ENCODE data around the gene HBZ.

DNA sequence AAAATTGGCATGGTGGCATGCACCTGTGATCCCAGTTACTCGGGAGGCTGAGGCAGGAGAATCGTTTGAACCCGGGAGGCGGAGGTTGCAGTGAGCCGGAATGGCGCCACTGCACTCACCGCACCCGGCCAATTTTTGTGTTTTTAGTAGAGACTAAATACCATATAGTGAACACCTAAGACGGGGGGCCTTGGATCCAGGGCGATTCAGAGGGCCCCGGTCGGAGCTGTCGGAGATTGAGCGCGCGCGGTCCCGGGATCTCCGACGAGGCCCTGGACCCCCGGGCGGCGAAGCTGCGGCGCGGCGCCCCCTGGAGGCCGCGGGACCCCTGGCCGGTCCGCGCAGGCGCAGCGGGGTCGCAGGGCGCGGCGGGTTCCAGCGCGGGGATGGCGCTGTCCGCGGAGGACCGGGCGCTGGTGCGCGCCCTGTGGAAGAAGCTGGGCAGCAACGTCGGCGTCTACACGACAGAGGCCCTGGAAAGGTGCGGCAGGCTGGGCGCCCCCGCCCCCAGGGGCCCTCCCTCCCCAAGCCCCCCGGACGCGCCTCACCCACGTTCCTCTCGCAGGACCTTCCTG, 27.7 kb downstream of the HBZ start, which contains the start of gene HBQ1:
- TF ChIP-seq, protein P1, sequence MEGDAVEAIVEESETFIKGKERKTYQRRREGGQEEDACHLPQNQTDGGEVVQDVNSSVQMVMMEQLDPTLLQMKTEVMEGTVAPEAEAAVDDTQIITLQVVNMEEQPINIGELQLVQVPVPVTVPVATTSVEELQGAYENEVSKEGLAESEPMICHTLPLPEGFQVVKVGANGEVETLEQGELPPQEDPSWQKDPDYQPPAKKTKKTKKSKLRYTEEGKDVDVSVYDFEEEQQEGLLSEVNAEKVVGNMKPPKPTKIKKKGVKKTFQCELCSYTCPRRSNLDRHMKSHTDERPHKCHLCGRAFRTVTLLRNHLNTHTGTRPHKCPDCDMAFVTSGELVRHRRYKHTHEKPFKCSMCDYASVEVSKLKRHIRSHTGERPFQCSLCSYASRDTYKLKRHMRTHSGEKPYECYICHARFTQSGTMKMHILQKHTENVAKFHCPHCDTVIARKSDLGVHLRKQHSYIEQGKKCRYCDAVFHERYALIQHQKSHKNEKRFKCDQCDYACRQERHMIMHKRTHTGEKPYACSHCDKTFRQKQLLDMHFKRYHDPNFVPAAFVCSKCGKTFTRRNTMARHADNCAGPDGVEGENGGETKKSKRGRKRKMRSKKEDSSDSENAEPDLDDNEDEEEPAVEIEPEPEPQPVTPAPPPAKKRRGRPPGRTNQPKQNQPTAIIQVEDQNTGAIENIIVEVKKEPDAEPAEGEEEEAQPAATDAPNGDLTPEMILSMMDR (conservative IDR thresholded peaks at IDR 0.05; ENCODE audit: low read length), result no peak
- TF ChIP-seq EZH2phosphoT487 (IDR thresholded peaks at IDR 0.05; ENCODE audit: borderline replicate concordance, low read depth, low read length), result no peak

All from OCI-LY7 (cell line).